Measurements from ENCODE around the gene PLK3.
A peak's percentile ranks its signal among the peaks of the same experiment; 100 is the strongest.
"Not testable (repeated sequence)": the region's sequence is repeated elsewhere in the genome, so short reads cannot be mapped to it uniquely, and the experiment has no call there.

PLK3 gene

GRCh38 chr1:44799770-44800584 is at the start of gene PLK3:
PLK3 (plus strand) TSS chr1:44800377; CDS start chr1:44800464, 87 bp downstream.
- peak; percentile 95 for DNase-seq (ENCODE audit: low read depth)

GRCh38 chr1:44757420-44757819 is 42.8 kb upstream of the PLK3 start:
- DNase-seq (ENCODE audit: low read depth) = no peak

- DNase-seq (ENCODE audit: low read depth) = no peak
Observed at GRCh38 chr1:44759077-44759476, 41.1 kb upstream of the PLK3 start.

DNA sequence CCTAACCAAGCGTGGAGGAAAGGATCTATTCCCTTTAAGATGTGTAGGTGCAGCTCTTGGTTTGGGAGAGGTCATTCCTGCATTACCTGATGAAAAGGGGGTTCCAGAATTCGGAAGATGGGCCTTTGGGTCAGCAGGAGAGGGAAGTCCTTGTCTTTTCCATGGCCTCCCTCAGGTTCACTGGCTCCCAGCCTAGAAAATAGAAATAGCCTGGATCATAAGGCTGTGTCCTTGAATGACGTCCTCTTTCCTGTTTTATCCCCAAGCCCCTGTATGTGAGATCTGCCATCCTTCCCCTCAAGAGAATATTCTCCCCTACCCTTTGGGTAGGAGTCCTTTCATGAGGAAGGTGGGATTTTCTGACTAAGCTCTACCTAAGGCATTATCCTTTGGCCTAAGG is 39.3 kb upstream of the PLK3 start:
- DNase-seq (ENCODE audit: low read depth) = no peak

- DNase-seq (ENCODE audit: low read depth) = not testable (repeated sequence)
Observed at GRCh38 chr1:44766421-44766820, 33.8 kb upstream of the PLK3 start.

- peak; percentile 85 for DNase-seq (ENCODE audit: low read depth)
Observed at GRCh38 chr1:44775078-44775929, 24.9 kb upstream of the PLK3 start, which contains the start of gene RPS8. RPS8 (plus strand) TSS chr1:44775540; CDS start chr1:44775597, 57 bp downstream.

- DNase-seq (ENCODE audit: low read depth) = no peak
Observed at GRCh38 chr1:44775930-44776729, 24.0 kb upstream of the PLK3 start.

GRCh38 chr1:44776730-44777068 is 23.5 kb upstream of the PLK3 start:
- DNase-seq (ENCODE audit: low read depth) = no peak

GRCh38 chr1:44777547-44777946 is 22.6 kb upstream of the PLK3 start:
- no peak for DNase-seq (ENCODE audit: low read depth)

GRCh38 chr1:44777969-44778635 is 22.1 kb upstream of the PLK3 start:
- no peak for DNase-seq (ENCODE audit: low read depth)

DNA sequence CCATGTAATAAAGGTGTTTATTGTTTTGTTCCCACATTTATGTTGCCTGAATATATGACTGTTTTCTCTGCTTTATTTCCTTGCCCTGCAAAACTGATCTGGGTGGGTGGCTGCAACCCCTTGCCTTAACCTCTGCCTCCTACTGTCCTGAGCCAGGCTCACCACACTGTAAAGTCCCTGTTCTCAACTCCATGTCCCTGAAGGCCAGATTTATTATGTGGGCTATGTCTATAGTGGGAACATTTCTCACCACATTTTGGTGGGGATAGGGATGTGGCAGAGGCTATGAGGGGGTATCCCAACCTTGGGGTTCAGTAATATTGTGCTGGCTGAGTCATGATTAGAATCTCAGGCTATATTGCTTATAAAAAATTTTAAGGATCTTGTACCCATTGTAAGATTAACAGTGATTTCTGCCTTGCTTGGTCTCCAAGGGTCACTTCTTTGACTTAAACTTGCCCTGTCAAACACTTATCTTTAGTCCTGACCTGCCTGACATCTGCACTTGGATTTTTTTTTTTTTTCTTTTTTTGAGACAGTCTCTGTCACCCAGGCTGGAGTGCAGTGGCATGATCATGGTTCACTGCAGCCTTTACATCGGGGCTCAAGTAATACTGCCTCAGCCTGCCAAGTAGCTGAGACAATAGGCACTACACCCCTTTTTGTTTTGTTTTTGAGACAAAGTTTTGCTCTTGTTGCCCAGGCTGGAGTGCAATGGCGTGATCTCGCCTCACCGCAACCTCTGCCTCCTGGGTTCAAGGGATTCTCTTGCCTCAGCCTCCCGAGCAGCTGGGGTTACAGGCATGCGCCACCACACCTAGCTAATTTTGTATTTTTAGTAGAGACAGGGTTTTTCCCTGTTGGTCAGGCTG is 21.2 kb upstream of the PLK3 start:
- no peak for DNase-seq (ENCODE audit: low read depth)

DNA sequence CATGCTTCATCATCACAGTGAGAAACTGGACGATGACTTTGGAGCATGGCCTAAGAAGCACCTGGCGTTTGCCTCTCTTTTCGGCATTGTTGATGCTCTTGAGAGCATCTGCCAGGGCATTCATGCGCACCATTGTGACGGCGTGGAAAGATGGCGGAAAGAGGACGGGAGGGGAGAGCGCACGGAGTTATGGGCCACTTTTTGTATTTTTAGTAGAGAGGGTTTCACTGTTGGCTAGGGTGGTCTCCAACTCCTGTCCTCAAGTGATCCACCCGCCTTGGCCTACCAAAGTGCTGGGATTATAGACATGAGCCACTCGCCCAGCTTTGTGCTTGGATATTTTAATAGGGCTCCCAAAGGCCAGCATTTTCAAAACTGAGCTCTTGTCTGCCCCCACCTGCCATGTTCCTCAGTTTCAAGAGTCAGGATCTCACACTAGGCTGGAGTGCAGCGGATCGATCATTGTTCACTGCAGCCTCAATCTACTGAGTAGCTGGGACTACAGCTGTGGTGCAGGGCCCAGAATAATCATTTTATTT is 19.5 kb upstream of the PLK3 start:
- no peak for DNase-seq (ENCODE audit: low read depth)

- DNase-seq (ENCODE audit: low read depth) = no peak
Observed at GRCh38 chr1:44783697-44784093, 16.5 kb upstream of the PLK3 start.

- DNase-seq (ENCODE audit: low read depth) = no peak
Observed at GRCh38 chr1:44784094-44785028, 15.8 kb upstream of the PLK3 start.

DNA sequence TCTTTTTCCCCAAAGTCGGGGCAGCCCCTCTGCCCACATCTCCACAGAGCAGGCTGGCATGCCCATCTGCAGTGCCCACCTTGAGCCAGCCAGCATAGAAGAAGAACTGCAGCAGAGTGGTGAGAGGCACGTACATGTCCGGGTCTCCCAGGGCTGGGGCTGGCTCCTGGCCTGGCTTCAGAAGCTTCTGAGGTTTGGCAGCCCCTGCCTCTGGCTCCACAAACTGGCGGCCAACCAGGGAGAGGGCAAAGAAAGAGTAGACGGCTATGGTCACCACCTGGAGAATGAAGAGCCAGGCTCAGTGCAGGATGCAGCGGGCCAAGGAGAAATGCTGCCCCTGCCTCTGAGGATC is 15.2 kb upstream of the PLK3 start:
- no peak for DNase-seq (ENCODE audit: low read depth)

DNA sequence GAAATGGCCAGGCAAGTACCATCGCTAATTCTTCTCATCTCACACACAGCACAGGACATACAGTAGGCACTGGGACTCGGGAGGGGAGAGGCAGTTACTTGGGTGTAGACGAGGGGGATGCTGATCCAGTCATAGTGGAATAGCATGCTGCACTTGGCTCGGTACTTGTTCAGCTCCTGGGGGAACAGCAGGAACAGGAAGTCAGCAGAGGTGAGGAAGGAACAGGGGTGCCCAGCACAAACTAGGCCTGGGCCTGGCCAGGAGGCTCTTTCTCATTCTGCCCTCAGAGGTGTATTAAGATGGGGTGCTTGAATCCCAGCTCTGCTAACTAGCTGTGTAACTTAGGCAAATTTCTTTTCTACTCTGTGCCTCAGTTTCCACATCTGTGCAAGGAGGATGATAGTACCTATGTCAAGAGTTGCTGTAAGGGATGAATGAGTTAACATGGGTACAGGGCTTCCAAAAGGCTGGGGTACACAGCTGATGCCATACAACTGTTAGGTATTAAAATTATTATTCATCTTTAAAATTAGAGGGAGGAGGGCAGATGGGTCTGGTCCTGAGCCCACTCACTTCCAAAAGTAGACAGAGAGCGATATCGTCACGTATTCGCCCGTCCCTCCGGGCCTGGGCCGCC is 14.6 kb upstream of the PLK3 start:
- no peak for DNase-seq (ENCODE audit: low read depth)

GRCh38 chr1:44786138-44786840 is 13.9 kb upstream of the PLK3 start:
- no peak for DNase-seq (ENCODE audit: low read depth)

DNA sequence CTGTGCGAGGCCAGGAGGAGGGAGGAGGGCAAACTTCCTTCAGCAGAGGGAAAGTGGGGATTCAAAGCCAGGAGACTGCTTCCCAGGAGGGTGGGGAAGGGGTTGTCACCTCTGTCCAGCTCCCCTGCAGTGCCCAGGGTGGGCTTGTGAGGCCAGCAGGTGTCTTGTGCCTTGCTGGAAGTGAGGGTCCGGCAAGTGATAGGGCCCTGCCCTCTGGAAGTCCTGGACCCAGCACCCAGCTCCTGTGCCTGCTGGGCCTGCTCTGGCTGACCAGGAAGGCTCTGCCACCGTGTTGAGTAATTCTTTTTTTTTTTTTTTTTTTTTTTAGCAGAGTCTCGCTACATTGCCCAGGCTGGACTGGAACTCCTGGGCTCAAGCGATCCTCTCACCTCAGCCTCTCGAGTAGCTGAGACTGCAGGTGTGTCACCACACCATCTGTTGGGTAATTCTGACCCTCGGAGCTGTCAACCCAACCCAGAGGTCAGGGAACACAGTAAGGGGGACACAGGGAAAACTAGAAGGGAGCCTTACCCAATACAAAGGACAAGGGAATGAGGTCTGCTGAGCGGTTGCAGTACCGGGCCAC is 13.2 kb upstream of the PLK3 start:
- DNase-seq (ENCODE audit: low read depth) = no peak
